Adrenal gland (tissue), 5 donors: ENCODE results near the gene CCDC90B.

Experiments used
- POLR2A ChIP-seq, 2 donors: fragments of 450-650 bp; IDR thresholded peaks; one replicate each; pipeline ENCODE4 v1.6.1; 2017; ENCODE audit warnings: antibody characterized with exemption in 2 of 2, mild to moderate bottlenecking in 2 of 2, moderate library complexity in 1 of 2
- TF ChIP-seq, protein P1 (sequence below), 6 experiments: fragments of 450-650 bp in 4 of 6; fragments of 200-600 bp in 2 of 6; sonication (generic) in 1 of 6; IDR thresholded peaks; 1 replicate in 5 of 6; 2 replicates in 1 of 6; pipeline versions ENCODE4 v1.5.1 to v1.8.0; 2016 to 2021; ENCODE audit warnings: antibody characterized with exemption in 6 of 6, mild to moderate bottlenecking in 2 of 6, moderate library complexity in 1 of 6
- donor health status: DM: no; HTN: no; CAD: no.

DNA sequence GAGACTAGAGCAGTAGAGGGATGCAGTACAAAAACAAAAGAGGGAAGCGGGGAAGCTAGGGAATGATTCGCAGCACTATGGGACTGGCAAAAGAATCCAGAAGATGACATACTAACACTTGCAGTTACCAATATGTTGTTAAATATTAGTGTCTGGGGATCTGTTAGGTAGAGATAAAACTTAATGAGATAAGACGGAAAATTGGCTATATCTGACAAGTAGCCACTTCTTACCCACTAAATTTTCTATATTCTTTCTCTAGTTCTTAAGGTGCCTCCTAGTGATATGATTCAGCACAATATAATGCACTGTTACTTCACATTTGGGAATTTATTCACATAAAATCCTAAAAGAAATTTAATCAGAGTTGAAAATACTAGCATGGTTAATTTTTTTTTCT lies 30.8 kb downstream of the CCDC90B start:
- TF ChIP-seq, protein P1, sequence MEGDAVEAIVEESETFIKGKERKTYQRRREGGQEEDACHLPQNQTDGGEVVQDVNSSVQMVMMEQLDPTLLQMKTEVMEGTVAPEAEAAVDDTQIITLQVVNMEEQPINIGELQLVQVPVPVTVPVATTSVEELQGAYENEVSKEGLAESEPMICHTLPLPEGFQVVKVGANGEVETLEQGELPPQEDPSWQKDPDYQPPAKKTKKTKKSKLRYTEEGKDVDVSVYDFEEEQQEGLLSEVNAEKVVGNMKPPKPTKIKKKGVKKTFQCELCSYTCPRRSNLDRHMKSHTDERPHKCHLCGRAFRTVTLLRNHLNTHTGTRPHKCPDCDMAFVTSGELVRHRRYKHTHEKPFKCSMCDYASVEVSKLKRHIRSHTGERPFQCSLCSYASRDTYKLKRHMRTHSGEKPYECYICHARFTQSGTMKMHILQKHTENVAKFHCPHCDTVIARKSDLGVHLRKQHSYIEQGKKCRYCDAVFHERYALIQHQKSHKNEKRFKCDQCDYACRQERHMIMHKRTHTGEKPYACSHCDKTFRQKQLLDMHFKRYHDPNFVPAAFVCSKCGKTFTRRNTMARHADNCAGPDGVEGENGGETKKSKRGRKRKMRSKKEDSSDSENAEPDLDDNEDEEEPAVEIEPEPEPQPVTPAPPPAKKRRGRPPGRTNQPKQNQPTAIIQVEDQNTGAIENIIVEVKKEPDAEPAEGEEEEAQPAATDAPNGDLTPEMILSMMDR (IDR thresholded peaks at IDR 0.05): no peak
- no peak for TF ChIP-seq POLR2A (IDR thresholded peaks at IDR 0.05)
